HepG2 (cell line): ENCODE measurements around the gene ZNF184. TPM values are rescaled to one million over a fixed set of nuclear protein-coding genes. Genes with fewer than 3 reads are reported as not detected.
A peak's percentile ranks its signal among the peaks of the same experiment; 100 is the strongest.

Source experiments
- ATAC-seq: fragments of 200-7000 bp; cut with Tn5 transposase; 3 replicates; pipeline ENCODE4 v1.9.1; 2020; ENCODE audit warnings: mild to moderate bottlenecking, moderate library complexity
- BruUV-seq: library from RNA; stranded (reverse); fragments of 400-500 nt; replicated peaks from 2 replicates; lab custom pipeline; 2021; lab: Mats Ljungman, UMichigan
- CTCF ChIA-PET: fragments of 300-600 bp; formaldehyde crosslinking; extraction: SDS; loops from one replicate; lab custom pipeline; 2021; ENCODE audit warnings: low total read pairs, inconsistent platforms, low intra/inter-chr PET ratio; lab: Yijun Ruan, JAX
- POLR2A ChIA-PET: fragments of 350-600 bp; sonication (Branson Sonifier 250); formaldehyde crosslinking; loops from one replicate; lab custom pipeline; 2020; ENCODE audit warnings: antibody characterized with exemption, inconsistent platforms; lab: Yijun Ruan, JAX
- DNase-seq: peaks from one replicate; pipeline ENCODE4 v3.0.0-alpha.2; 2015; ENCODE audit warnings: low spot score
- FAIRE-seq: peaks from 3 replicates; lab custom pipeline; 2011; peaks lifted over from hg19 to GRCh38; lab: Jason Lieb, UNC
- H2AFZ ChIP-seq: one replicate; pipeline ENCODE4 v1.6.1; 2011; ENCODE audit warnings: low read length, inconsistent platforms
- H3K27ac ChIP-seq: fragments of 300-600 bp; 3 replicates; pipeline ENCODE4 v1.8.0; 2011; ENCODE audit warnings: mixed run types, mild to moderate bottlenecking, mixed read lengths, low read length, inconsistent platforms; ENCODE audit not compliant: insufficient read depth; ENCODE audit errors: extremely low read length
- H3K27me3 ChIP-seq, 2 experiments: fragments of 200-600 bp in 1 of 2; 2 replicates in 1 of 2; 3 replicates in 1 of 2; pipeline versions ENCODE4 v1.6.0 to v1.8.0; 2011; ENCODE audit warnings: low read length in 2 of 2, mild to moderate bottlenecking in 2 of 2, moderate library complexity in 2 of 2, inconsistent platforms in 1 of 2; ENCODE audit not compliant: insufficient read depth in 2 of 2, control insufficient read depth in 1 of 2
- H3K36me3 ChIP-seq, 2 experiments: fragments of 200-600 bp in 1 of 2; replicated peaks in 1 of 2; 2 replicates in 1 of 2; 3 replicates in 1 of 2; pipeline versions ENCODE4 v1.5.1 to v1.8.0; 2011; ENCODE audit warnings: low read length in 2 of 2, inconsistent platforms in 1 of 2; ENCODE audit not compliant: insufficient read depth in 2 of 2, control insufficient read depth in 1 of 2
- H3K4me1 ChIP-seq: 2 replicates; pipeline ENCODE4 v1.5.1; 2012; ENCODE audit warnings: low read length, inconsistent platforms; ENCODE audit not compliant: insufficient read depth
- H3K4me2 ChIP-seq: 2 replicates; pipeline ENCODE4 v1.6.0; 2011; ENCODE audit warnings: low read depth, low read length, inconsistent platforms
- H3K4me3 ChIP-seq, 3 experiments: fragments of 200-600 bp in 1 of 3; sonication (generic), shearing (Covaris generic) in 1 of 3; replicated peaks in 1 of 3; 2 replicates each; pipeline ENCODE4 v1.5.1; 2011 to 2016; ENCODE audit warnings: low read length in 3 of 3, inconsistent platforms in 2 of 3, low read depth in 2 of 3, mild to moderate bottlenecking in 2 of 3, control low read depth in 1 of 3, mixed read lengths in 1 of 3; ENCODE audit not compliant: insufficient read depth in 1 of 3
- H3K79me2 ChIP-seq: one replicate; pipeline ENCODE4 v1.6.1; 2011; ENCODE audit warnings: low read length, inconsistent platforms; ENCODE audit not compliant: insufficient read depth
- H3K9ac ChIP-seq: 2 replicates; pipeline ENCODE4 v1.6.0; 2011; ENCODE audit warnings: mild to moderate bottlenecking, low read depth, low read length, inconsistent platforms; ENCODE audit not compliant: insufficient read depth
- H3K9me3 ChIP-seq: 2 replicates; pipeline ENCODE4 v1.5.1; 2012; ENCODE audit warnings: mild to moderate bottlenecking, low read length
- H4K20me1 ChIP-seq: 2 replicates; pipeline ENCODE4 v1.6.0; 2011; ENCODE audit warnings: inconsistent platforms, mild to moderate bottlenecking, low read length, moderate library complexity; ENCODE audit not compliant: insufficient read depth
- DNMT3B ChIP-seq: conservative IDR thresholded peaks from 2 replicates; pipeline ENCODE4 v1.6.1; 2016; ENCODE audit warnings: missing biosample characterization, control low read depth
- ELF4 ChIP-seq: sonication (generic); formaldehyde crosslinking; IDR thresholded peaks from 2 replicates; pipeline ENCODE4 v1.5.0; 2020; ENCODE audit warnings: missing genetic modification reagents, mild to moderate bottlenecking, moderate library complexity, borderline replicate concordance
- GTF3A ChIP-seq: sonication (generic); formaldehyde crosslinking; conservative IDR thresholded peaks from 2 replicates; pipeline ENCODE4 v1.4.0; 2020; ENCODE audit warnings: mild to moderate bottlenecking, missing genetic modification reagents
- HMGA1 ChIP-seq: sonication (generic); formaldehyde crosslinking; conservative IDR thresholded peaks from 2 replicates; pipeline ENCODE4 v1.4.0; 2020; ENCODE audit warnings: missing genetic modification reagents
- NFIB ChIP-seq: sonication (generic); formaldehyde crosslinking; IDR thresholded peaks from 2 replicates; pipeline ENCODE4 v1.9.0; 2021; ENCODE audit warnings: missing genetic modification reagents, mild to moderate bottlenecking, borderline replicate concordance
- SOX13 ChIP-seq, 3 experiments: fragments of 450-650 bp in 1 of 3; sonication (generic) in 1 of 3; formaldehyde crosslinking in 1 of 3; IDR thresholded peaks in 2 of 3; conservative IDR thresholded peaks in 1 of 3; 2 replicates each; pipeline versions ENCODE4 v1.5.0 to v1.6.1; 2016 to 2020; ENCODE audit warnings: antibody characterized with exemption in 1 of 3, mild to moderate bottlenecking in 1 of 3, missing compliant biosample characterization in 1 of 3, missing genetic modification reagents in 1 of 3, moderate library complexity in 1 of 3
- SOX5 ChIP-seq: IDR thresholded peaks from 2 replicates; pipeline ENCODE4 v1.6.1; 2016; ENCODE audit warnings: borderline replicate concordance
- TAF1 ChIP-seq: sonication (generic); formaldehyde crosslinking; IDR thresholded peaks from 2 replicates; pipeline ENCODE4 v1.4.0; 2020; ENCODE audit warnings: missing genetic modification reagents
- U2AF2 ChIP-seq: fragments of 200-400 bp; formaldehyde crosslinking; IDR thresholded peaks from 2 replicates; pipeline ENCODE4 v1.6.1; 2017; ENCODE audit warnings: low read depth, mild to moderate bottlenecking, low read length
- ZBTB21 ChIP-seq: sonication (generic); formaldehyde crosslinking; IDR thresholded peaks from 2 replicates; pipeline ENCODE4 v1.4.0; 2020; ENCODE audit warnings: missing genetic modification reagents
- ZFP90 ChIP-seq: sonication (generic); formaldehyde crosslinking; IDR thresholded peaks from 2 replicates; pipeline ENCODE4 v1.8.0; 2022; ENCODE audit warnings: missing genetic modification reagents, mild to moderate bottlenecking, inconsistent platforms, borderline replicate concordance
- ZNF580 ChIP-seq: IDR thresholded peaks from 2 replicates; pipeline ENCODE4 v1.6.1; 2016; ENCODE audit warnings: low read depth, borderline replicate concordance
- WGBS: methylation state at CpG from one replicate; pipeline ENCODE4 v1.1.6; 2017; ENCODE audit warnings: low lambda C conversion rate; 5-methylcytosine and 5-hydroxymethylcytosine counted together
- in situ Hi-C: cut with HindIII; loops from 2 replicates; pipeline ENCODE4 v1.10.0; 2017; ENCODE audit warnings: low pct_unique_long_range_greater_than_20kb; ENCODE audit not compliant: extremely low pct_ligation_motif_present
- intact Hi-C: fragments of 100-400 bp; cut with micrococcal nuclease; formaldehyde crosslinking; loops from one replicate; pipeline ENCODE4 v1.10.0; 2022; ENCODE audit not compliant: unreplicated experiment
- polyA plus RNA-seq, 8 experiments: library from polyadenylated mRNA; depleted of rRNA in 3 of 8; stranded (reverse) in 7 of 8; unstranded in 1 of 8; fragments of >200 nt; fragmentation: Illumina TruSeq in 4 of 8; extraction: Trizol in 4 of 8; gene quantifications; 2 replicates each; pipeline versions ENCODE4 v1.2.1 to v1.2.3, GENCODE V29; 2011 to 2016; ENCODE audit warnings: low read depth in 4 of 8, missing spikeins in 1 of 8, mixed read lengths in 1 of 8; ENCODE audit not compliant: insufficient read depth in 1 of 8
- total RNA-seq, 5 experiments: library from RNA; depleted of rRNA; stranded (reverse); fragments of >200 nt; fragmentation: Illumina TruSeq; extraction: Trizol; gene quantifications; 2 replicates each; pipeline ENCODE4 v1.2.3, GENCODE V29; 2016; ENCODE audit warnings: low read depth in 1 of 5
- TF ChIP-seq, protein P1 (sequence below): sonication (generic); formaldehyde crosslinking; IDR thresholded peaks from 2 replicates; pipeline ENCODE4 v1.4.0; 2020; ENCODE audit warnings: missing genetic modification reagents, borderline replicate concordance

The ZNF184 gene
- total and polyA plus RNA-seq, 2 of the 13 experiments (the other 11 are each of a cell fraction or from before 2014, with no cell fraction given): 2.1 to 10.1 TPM

DNA sequence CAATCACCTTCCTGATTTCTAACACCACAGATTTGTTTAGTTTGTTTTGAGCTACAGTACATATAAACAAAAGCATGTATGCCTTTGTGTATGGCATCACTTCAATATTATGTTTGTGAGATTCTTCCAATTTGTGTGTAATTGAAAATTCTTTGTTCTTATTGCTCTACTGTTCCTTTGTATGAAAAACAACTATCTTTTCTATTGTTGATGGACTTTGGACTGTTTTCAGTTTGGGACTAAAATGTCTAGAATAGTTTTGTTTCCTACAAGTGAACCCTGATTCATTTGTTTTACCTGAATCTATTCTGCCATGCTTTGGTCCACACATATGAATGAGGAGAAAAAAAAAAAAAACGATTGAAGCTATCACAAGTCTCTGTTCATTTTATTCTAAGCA, 21.2 kb upstream of the ZNF184 start:
- Histone ChIP-seq H3K9ac (no peak overlapping the region), H3K9me3 (no peaks in the 10 kb centered on the region), H2AFZ (no peak overlapping the region), H3K4me1 (peaks cover 28% of the 10 kb centered on the region), H3K27me3 (peaks cover 0 to 5% of the 10 kb centered on the region in 2 experiments; a peak in 1 of 5 replicates), H3K27ac (no peak overlapping the region), H3K79me2 (no peaks in the 10 kb centered on the region), H3K4me2 (0 out of 2 replicates have a peak overlapping the region, but pooled peaks have one; percentile 92), H3K36me3 (no peaks in the 10 kb centered on the region), H3K4me3 (peak overlapping the region in 1 of 3 experiments; percentile 87; a peak in 1 of 6 replicates), H4K20me1 (no peaks in the 10 kb centered on the region)
- ATAC-seq (no peak), DNase-seq (no peak), FAIRE-seq (no peak)
- TF ChIP-seq ZNF580 (CRISPR knock-in tag) (no peak), SOX13 (IDR thresholded peaks at IDR 0.05) (no peak), SOX13 (CRISPR knock-in tag; conservative IDR thresholded peaks at IDR 0.05 in 1 of 2, IDR thresholded peaks at IDR 0.05 in 1 of 2) (peak in 1 of 2 experiments; percentile 66; a peak in 2 of 4 replicates), SOX5 (CRISPR knock-in tag) (peak; percentile 61)
- ChIA-PET CTCF (no interaction called here), POLR2A (no interaction called here)
- in situ Hi-C loops (no loop called here), intact Hi-C loops (no loop called here)
- WGBS: 0% methylated on average over 1 of the region's 1 CpG
- BruUV-seq: no TSS peak

GRCh38 chr6:27492631-27493190, 19.8 kb upstream of the ZNF184 start:
- H3K36me3 ChIP-seq: no peaks in the 10 kb centered on the region
- no peak overlapping the region for H3K4me3 ChIP-seq
- peaks cover 28% of the 10 kb centered on the region for H3K4me1 ChIP-seq
- H3K27ac ChIP-seq: no peak overlapping the region
- no TSS peak for BruUV-seq
- H3K9ac ChIP-seq: no peak overlapping the region
- 5% methylated on average over 2 of the region's 2 CpGs for WGBS
- no peaks in the 10 kb centered on the region for H3K79me2 ChIP-seq
- ATAC-seq (peak; percentile 16; the same call in 1 of the 3 replicates), DNase-seq (no peak), FAIRE-seq (no peak)
- intact Hi-C loops (no loop called here), in situ Hi-C loops (no loop called here)
- ChIA-PET POLR2A (no interaction called here), CTCF (no interaction called here)
- peaks cover 0 to 5% of the 10 kb centered on the region in 2 experiments; a peak in 1 of 5 replicates for H3K27me3 ChIP-seq
- H2AFZ ChIP-seq: no peak overlapping the region
- H4K20me1 ChIP-seq: no peaks in the 10 kb centered on the region
- H3K4me2 ChIP-seq: no peak overlapping the region
- H3K9me3 ChIP-seq: no peaks in the 10 kb centered on the region
- TF ChIP-seq TAF1 (no peak), HMGA1 (no peak), GTF3A (CRISPR knock-in tag) (no peak), NFIB (no peak), ZBTB21 (CRISPR knock-in tag) (no peak), ZFP90 (no peak), ELF4 (CRISPR knock-in tag) (no peak), DNMT3B (CRISPR knock-in tag) (no peak), U2AF2 (no peak)
- TF ChIP-seq, protein P1, sequence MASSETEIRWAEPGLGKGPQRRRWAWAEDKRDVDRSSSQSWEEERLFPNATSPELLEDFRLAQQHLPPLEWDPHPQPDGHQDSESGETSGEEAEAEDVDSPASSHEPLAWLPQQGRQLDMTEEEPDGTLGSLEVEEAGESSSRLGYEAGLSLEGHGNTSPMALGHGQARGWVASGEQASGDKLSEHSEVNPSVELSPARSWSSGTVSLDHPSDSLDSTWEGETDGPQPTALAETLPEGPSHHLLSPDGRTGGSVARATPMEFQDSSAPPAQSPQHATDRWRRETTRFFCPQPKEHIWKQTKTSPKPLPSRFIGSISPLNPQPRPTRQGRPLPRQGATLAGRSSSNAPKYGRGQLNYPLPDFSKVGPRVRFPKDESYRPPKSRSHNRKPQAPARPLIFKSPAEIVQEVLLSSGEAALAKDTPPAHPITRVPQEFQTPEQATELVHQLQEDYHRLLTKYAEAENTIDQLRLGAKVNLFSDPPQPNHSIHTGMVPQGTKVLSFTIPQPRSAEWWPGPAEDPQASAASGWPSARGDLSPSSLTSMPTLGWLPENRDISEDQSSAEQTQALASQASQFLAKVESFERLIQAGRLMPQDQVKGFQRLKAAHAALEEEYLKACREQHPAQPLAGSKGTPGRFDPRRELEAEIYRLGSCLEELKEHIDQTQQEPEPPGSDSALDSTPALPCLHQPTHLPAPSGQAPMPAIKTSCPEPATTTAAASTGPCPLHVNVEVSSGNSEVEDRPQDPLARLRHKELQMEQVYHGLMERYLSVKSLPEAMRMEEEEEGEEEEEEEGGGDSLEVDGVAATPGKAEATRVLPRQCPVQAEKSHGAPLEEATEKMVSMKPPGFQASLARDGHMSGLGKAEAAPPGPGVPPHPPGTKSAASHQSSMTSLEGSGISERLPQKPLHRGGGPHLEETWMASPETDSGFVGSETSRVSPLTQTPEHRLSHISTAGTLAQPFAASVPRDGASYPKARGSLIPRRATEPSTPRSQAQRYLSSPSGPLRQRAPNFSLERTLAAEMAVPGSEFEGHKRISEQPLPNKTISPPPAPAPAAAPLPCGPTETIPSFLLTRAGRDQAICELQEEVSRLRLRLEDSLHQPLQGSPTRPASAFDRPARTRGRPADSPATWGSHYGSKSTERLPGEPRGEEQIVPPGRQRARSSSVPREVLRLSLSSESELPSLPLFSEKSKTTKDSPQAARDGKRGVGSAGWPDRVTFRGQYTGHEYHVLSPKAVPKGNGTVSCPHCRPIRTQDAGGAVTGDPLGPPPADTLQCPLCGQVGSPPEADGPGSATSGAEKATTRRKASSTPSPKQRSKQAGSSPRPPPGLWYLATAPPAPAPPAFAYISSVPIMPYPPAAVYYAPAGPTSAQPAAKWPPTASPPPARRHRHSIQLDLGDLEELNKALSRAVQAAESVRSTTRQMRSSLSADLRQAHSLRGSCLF (CRISPR knock-in tag): no peak
